ENCODE measurements around the gene CROCC2.

The CROCC2 gene

GRCh38 chr2:240891492-240892340 lies 14.4 kb upstream of the CROCC2 start:
- DNase-seq (ENCODE audit: low read depth, low spot score), result no peak

GRCh38 chr2:240892356-240892755 lies 13.8 kb upstream of the CROCC2 start:
- no peak for DNase-seq (ENCODE audit: low read depth, low spot score)

GRCh38 chr2:240892925-240893324 lies 13.2 kb upstream of the CROCC2 start:
- no peak for DNase-seq (ENCODE audit: low read depth, low spot score)

GRCh38 chr2:240893363-240893844 lies 12.7 kb upstream of the CROCC2 start:
- DNase-seq (ENCODE audit: low read depth, low spot score), result peak; percentile 83

GRCh38 chr2:240894006-240894405 lies 12.1 kb upstream of the CROCC2 start:
- no peak for DNase-seq (ENCODE audit: low read depth, low spot score)

GRCh38 chr2:240894836-240895558 lies 11.1 kb upstream of the CROCC2 start:
- no peak for DNase-seq (ENCODE audit: low read depth, low spot score)

DNA sequence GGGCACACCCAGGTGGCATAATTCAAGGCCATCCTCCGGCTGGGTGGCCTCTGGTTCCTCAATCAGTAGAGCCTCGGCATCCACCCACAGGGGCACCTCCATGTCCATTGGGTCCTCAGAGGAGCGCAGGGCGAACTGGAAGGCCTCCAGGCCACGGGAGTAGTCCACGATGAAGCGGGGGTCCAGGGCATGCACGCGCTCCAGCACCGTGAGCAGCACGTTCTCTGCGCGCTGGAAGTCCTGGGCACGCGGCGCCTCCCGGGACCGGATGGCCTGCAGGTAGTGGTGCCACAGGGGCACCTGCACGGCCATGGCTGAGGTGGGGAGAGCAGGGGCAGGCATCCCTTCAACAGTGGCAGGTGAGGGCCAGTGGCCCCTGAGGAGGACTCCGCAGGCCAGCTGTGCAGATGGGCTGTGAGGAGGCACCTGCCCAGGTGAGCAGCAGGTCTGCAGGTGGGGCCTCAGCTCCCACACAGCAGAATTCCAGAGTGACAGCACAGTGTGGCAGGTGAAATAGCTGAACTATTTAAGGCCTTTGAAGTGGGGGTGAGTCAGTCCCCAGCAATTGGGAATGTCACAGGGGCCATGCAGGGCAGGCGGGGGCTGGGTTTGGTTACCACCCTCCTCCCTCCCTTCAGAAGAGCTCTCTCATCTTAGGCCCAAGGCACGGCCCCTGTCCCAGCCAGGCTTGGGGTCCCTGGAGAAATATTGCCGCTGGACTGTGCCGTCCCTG lies 10.3 kb upstream of the CROCC2 start, which contains the start of gene MAB21L4:
Gene MAB21L4, minus strand, starts transcription at position 501 of the 733 bp plus-strand sequence. Its CDS starts 159 bp downstream, at position 342.
- peak; percentile 33 for DNase-seq (ENCODE audit: low read depth, low spot score)

DNA sequence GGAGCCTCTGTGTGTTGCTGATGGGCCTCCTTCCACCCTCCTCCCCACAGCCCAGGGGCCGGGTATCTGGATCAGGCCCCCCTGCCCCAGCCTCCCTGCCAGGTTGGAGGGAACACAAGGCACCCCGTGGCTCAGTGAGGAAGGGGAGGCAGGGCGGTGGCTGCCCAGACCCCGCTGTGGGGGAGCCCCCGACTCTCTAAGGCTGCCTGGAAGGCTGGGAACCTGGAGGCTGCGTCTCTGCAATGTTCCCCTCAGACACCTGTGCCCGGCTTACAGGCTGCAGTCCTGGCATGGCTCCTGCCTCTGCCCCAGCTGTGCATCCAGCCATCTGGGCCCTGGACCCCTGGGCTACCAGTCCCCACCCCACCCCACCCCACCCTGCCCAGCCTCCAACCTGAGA lies 9.7 kb upstream of the CROCC2 start:
- DNase-seq (ENCODE audit: low read depth, low spot score), result no peak

DNA sequence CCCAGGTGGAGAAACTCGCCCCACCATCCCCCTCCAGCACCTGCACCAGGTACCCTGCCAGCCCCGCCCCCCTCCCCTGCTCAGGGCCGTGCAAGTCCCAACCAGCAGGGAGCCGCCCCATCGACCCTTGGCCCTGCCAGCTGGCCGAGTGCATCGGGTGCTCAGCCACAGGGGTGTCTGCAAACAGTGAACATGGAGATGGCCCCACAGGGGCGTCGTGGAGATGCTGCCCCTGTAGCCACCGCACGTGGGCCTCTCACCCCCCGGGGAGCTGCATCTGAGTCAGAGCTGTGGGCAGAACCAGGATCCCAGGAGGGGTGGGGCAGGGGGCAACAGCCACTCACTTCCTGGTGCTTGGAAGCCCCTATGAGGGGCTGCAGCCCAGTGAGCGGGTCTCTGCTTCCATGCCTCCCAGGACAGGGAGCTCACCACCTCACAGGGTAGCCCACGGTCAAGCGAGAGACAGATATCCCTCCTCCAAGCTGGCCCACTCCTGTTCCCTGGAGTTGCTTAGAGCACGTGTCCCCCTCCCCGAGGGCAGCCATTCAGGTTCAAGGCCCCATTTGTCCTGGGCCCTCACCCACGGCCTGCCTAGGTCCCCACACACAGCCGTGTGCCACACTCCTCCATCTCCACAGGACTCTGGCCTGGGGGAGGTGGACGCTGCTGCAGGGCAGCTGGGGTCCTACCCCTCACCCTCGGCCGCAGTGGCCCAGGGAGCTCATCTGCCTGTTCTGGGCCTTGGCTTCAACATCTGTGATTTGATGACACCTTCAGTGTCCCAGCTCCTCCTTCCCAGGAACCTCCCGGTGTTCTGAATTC lies 9.1 kb upstream of the CROCC2 start:
- DNase-seq (ENCODE audit: low read depth, low spot score), result no peak

DNA sequence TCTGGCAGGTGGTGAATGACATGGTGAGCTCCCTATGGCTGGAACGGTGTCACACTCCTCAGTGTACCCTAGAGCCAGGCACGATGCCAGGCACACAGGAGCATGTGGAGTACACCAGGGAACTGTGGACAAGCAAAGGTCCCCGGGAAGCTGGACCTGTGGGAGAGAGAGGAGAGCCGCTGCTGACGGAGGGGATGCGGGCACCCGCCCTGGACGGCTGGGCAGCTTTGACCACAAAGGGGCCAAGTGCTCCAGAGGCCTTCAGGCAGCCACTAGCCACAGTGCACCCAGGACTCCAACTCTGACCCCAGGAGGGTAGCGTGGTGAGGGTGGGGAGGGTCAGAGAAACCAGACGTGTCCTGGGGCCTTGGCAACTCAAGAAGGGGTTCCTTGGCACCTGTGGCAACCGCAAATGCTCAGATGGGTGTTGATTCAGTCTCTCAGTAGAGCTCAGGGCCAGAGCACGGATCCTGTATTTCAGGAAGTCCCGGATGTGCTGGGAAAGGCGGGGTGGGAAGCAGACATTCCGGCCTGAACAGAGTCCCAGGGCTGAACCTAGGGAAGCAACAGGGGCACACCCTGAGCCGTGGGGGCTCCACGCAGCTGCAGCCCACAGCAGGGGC lies 7.9 kb upstream of the CROCC2 start:
- no peak for DNase-seq (ENCODE audit: low read depth, low spot score)

- no peak for DNase-seq (ENCODE audit: low read depth, low spot score)
Observed at GRCh38 chr2:240898731-240899467, 7.2 kb upstream of the CROCC2 start.

GRCh38 chr2:240899468-240899865 lies 6.7 kb upstream of the CROCC2 start:
- no peak for DNase-seq (ENCODE audit: low read depth, low spot score)

- no peak for DNase-seq (ENCODE audit: low read depth, low spot score)
Observed at GRCh38 chr2:240900141-240900860, 5.8 kb upstream of the CROCC2 start.

- no peak for DNase-seq (ENCODE audit: low read depth, low spot score)
Observed at GRCh38 chr2:240901986-240902614, 4.0 kb upstream of the CROCC2 start.

- DNase-seq (ENCODE audit: low read depth, low spot score), result no peak
Observed at GRCh38 chr2:240902615-240903041, 3.5 kb upstream of the CROCC2 start.

- no peak for DNase-seq (ENCODE audit: low read depth, low spot score)
Observed at GRCh38 chr2:240903191-240904060, 2.7 kb upstream of the CROCC2 start.

DNA sequence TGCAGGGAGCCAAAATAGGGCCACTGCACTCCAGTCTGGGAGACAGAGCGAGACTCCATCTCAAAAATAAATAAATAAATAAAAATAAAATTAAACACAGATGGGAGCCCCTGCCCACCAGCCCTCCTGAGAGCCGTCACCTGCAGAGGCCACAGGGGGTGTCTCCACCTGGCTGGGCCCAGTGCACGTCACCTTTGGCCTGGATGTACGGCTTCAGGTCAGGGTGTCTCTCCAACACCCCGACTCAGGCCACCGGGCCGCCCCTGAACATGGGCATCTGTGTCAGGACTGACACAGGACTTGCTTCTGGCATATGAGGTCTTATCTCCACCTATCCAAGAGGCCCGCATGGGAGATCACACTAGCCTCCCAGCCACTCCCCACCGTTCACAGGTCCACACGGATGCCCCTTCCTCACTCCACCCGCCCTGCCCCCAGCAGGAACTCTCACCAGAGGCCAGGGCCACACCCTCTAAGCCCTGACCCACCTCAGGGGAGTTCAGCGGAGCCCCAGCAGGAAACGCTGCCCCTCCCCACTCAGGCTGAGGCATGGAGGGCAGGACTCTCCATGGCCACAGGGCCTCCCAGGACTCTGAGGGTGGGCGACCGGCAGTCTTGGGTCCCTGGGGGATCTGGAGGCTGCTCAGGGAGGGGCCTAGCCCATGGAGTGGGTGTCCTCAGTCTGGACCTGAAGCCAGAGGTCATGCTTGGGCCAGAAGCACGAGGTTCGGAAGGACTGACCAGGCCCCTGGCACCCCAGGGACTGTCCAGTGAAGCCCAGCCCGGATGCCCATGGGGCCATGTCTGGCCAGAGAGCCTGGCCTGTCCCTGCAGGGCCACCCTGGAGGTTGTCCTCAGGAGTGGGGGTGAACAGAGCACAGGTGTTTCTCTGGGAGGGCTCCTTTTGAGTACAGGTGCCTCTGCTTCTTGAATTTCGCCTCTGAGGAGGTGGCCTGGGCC lies 1.6 kb upstream of the CROCC2 start:
- no peak for DNase-seq (ENCODE audit: low read depth, low spot score)

Measured in astrocyte of the hippocampus (primary cell).